ES-I3 (cell line): Measurements from ENCODE around the gene DNAJB12.
"Not testable (repeated sequence)": the region's sequence is repeated elsewhere in the genome, so short reads cannot be mapped to it uniquely, and the experiment has no call there.

ENCODE experiments used
- H3K36me3 ChIP-seq: 2 replicates; pipeline ENCODE4 v1.6.1; 2013; ENCODE audit warnings: mild to moderate bottlenecking, low read length, control low read depth, moderate library complexity; ENCODE audit not compliant: insufficient read depth
- H3K4me1 ChIP-seq: 2 replicates; pipeline ENCODE4 v1.6.1; 2013; ENCODE audit warnings: mild to moderate bottlenecking, control low read depth, low read length; ENCODE audit not compliant: insufficient read depth
- H3K9ac ChIP-seq: 2 replicates; pipeline ENCODE4 v1.6.1; 2013; ENCODE audit warnings: low read depth, mild to moderate bottlenecking, low read length, moderate library complexity
- H3K9me3 ChIP-seq: 2 replicates; pipeline ENCODE4 v1.6.1; 2013; ENCODE audit warnings: mild to moderate bottlenecking, low read length, moderate library complexity; ENCODE audit not compliant: control insufficient read depth, insufficient read depth

DNAJB12 gene

GRCh38 chr10:72370201-72370722 lies 15.5 kb upstream of the DNAJB12 start:
- Histone ChIP-seq H3K4me1 (no peaks in the 10 kb centered on the region), H3K9me3 (no peaks in the 10 kb centered on the region), H3K36me3 (peaks cover 3% of the 10 kb centered on the region; the same call in 1 of the 2 replicates), H3K9ac (no peak overlapping the region)

- Histone ChIP-seq H3K9me3 (no peaks in the 10 kb centered on the region), H3K36me3 (peaks cover 3% of the 10 kb centered on the region; the same call in 1 of the 2 replicates), H3K4me1 (peaks cover 3% of the 10 kb centered on the region; the same call in 1 of the 2 replicates), H3K9ac (no peak overlapping the region)
Measured at GRCh38 chr10:72367301-72367960, 12.7 kb upstream of the DNAJB12 start.

- Histone ChIP-seq H3K36me3 (peaks cover 3% of the 10 kb centered on the region; the same call in 1 of the 2 replicates), H3K9me3 (no peaks in the 10 kb centered on the region), H3K9ac (no peak overlapping the region), H3K4me1 (peaks cover 3% of the 10 kb centered on the region; the same call in 1 of the 2 replicates)
Measured at GRCh38 chr10:72365106-72365895, 10.6 kb upstream of the DNAJB12 start.

- Histone ChIP-seq H3K9me3 (no peaks in the 10 kb centered on the region), H3K9ac (no peak overlapping the region), H3K36me3 (peaks cover 3% of the 10 kb centered on the region; the same call in 1 of the 2 replicates), H3K4me1 (peaks cover 3% of the 10 kb centered on the region; the same call in 1 of the 2 replicates)
Measured at GRCh38 chr10:72364239-72364777, 9.6 kb upstream of the DNAJB12 start.

GRCh38 chr10:72356987-72357386 lies 2.3 kb upstream of the DNAJB12 start:
- no peak overlapping the region for H3K9ac ChIP-seq
- H3K4me1 ChIP-seq = peaks cover 4% of the 10 kb centered on the region; the same call in 1 of the 2 replicates
- H3K36me3 ChIP-seq = no peaks in the 10 kb centered on the region
- no peaks in the 10 kb centered on the region for H3K9me3 ChIP-seq

GRCh38 chr10:72356115-72356514 lies 1.4 kb upstream of the DNAJB12 start:
- Histone ChIP-seq H3K4me1 (peaks cover 4% of the 10 kb centered on the region; the same call in 1 of the 2 replicates), H3K36me3 (no peaks in the 10 kb centered on the region), H3K9ac (no peak overlapping the region), H3K9me3 (no peaks in the 10 kb centered on the region)

GRCh38 chr10:72355214-72355555 lies 466 bp upstream of the DNAJB12 start:
- no peaks in the 10 kb centered on the region for H3K36me3 ChIP-seq
- H3K4me1 ChIP-seq = peaks cover 4% of the 10 kb centered on the region; the same call in 1 of the 2 replicates
- H3K9me3 ChIP-seq = no peaks in the 10 kb centered on the region
- H3K9ac ChIP-seq = peak overlapping the region; percentile 99

GRCh38 chr10:72353965-72354355 lies 759 bp downstream of the DNAJB12 start:
- Histone ChIP-seq H3K9ac (peak overlapping the region; percentile 99), H3K4me1 (peaks cover 4% of the 10 kb centered on the region; the same call in 1 of the 2 replicates), H3K9me3 (no peaks in the 10 kb centered on the region), H3K36me3 (no peaks in the 10 kb centered on the region)

- Histone ChIP-seq H3K9me3 (no peaks in the 10 kb centered on the region), H3K4me1 (peaks cover 4% of the 10 kb centered on the region; the same call in 1 of the 2 replicates), H3K9ac (peak overlapping the region; percentile 99), H3K36me3 (no peaks in the 10 kb centered on the region)
Measured at GRCh38 chr10:72353028-72353964, 1.4 kb downstream of the DNAJB12 start.

- Histone ChIP-seq H3K9ac (no peak overlapping the region), H3K9me3 (no peaks in the 10 kb centered on the region), H3K4me1 (peaks cover 4% of the 10 kb centered on the region; the same call in 1 of the 2 replicates), H3K36me3 (no peaks in the 10 kb centered on the region)
Measured at GRCh38 chr10:72351479-72351878, 3.2 kb downstream of the DNAJB12 start.

- H3K4me1 ChIP-seq = peaks cover 4% of the 10 kb centered on the region; the same call in 1 of the 2 replicates
Measured at GRCh38 chr10:72349438-72349837, 5.3 kb downstream of the DNAJB12 start.

GRCh38 chr10:72348282-72348681 lies 6.4 kb downstream of the DNAJB12 start:
- Histone ChIP-seq H3K4me1 (peaks cover 4% of the 10 kb centered on the region; the same call in 1 of the 2 replicates), H3K36me3 (no peaks in the 10 kb centered on the region), H3K9me3 (no peaks in the 10 kb centered on the region), H3K9ac (no peak overlapping the region)

More at GRCh38 chr10:72349438-72349837, 5.3 kb downstream of the DNAJB12 start:
- H3K36me3 ChIP-seq = no peaks in the 10 kb centered on the region
- H3K9ac ChIP-seq = no peak overlapping the region
- no peaks in the 10 kb centered on the region for H3K9me3 ChIP-seq

- not testable (repeated sequence) for H3K36me3 ChIP-seq, H3K9me3 ChIP-seq, H3K9ac ChIP-seq, H3K4me1 ChIP-seq
Measured at GRCh38 chr10:72346117-72346516, 8.6 kb downstream of the DNAJB12 start.
